DOHH2 (cell line): Measurements from ENCODE around the gene TAF3.

ENCODE experiments used
- H3F3A ChIP-seq: fragments of 200-600 bp; sonication (generic), shearing (Covaris generic); 2 replicates; pipeline ENCODE4 v1.6.0; 2016; ENCODE audit warnings: antibody characterized with exemption, mild to moderate bottlenecking; ENCODE audit not compliant: control insufficient read depth, insufficient read depth
- H3K27ac ChIP-seq: fragments of 200-600 bp; sonication (generic); 2 replicates; pipeline ENCODE4 v1.5.1; 2014; ENCODE audit warnings: low read depth, mild to moderate bottlenecking, low read length, moderate library complexity
- H3K27me3 ChIP-seq: fragments of 200-600 bp; sonication (generic); 2 replicates; pipeline ENCODE4 v1.6.1; 2014; ENCODE audit warnings: mild to moderate bottlenecking, low read length, mixed read lengths; ENCODE audit not compliant: control insufficient read depth
- H3K36me3 ChIP-seq: fragments of 200-600 bp; sonication (generic); 2 replicates; pipeline ENCODE4 v1.6.1; 2014; ENCODE audit warnings: mild to moderate bottlenecking, low read length, moderate library complexity, mixed read lengths; ENCODE audit not compliant: control insufficient read depth
- H3K4me1 ChIP-seq: fragments of 200-600 bp; sonication (generic); 2 replicates; pipeline ENCODE4 v1.6.1; 2014; ENCODE audit warnings: mild to moderate bottlenecking, low read length, mixed read lengths; ENCODE audit not compliant: control insufficient read depth
- H3K4me2 ChIP-seq: fragments of 200-600 bp; sonication (generic); 2 replicates; pipeline ENCODE4 v1.6.0; 2014; ENCODE audit warnings: mild to moderate bottlenecking, low read length, moderate library complexity
- H3K4me3 ChIP-seq: fragments of 200-600 bp; sonication (generic); 2 replicates; pipeline ENCODE4 v1.5.1; 2014; ENCODE audit warnings: mild to moderate bottlenecking, low read length, mixed read lengths
- H3K79me2 ChIP-seq: fragments of 200-600 bp; sonication (generic); 2 replicates; pipeline ENCODE4 v1.6.1; 2014; ENCODE audit warnings: mild to moderate bottlenecking, low read length, mixed read lengths; ENCODE audit not compliant: control insufficient read depth
- H3K9me2 ChIP-seq: fragments of 200-600 bp; sonication (generic); replicated peaks from 2 replicates; pipeline ENCODE4 v1.6.1; 2014; ENCODE audit warnings: mild to moderate bottlenecking, low read length, mixed read lengths; ENCODE audit not compliant: control insufficient read depth
- H3K9me3 ChIP-seq: fragments of 200-600 bp; sonication (generic); 2 replicates; pipeline ENCODE4 v1.6.1; 2014; ENCODE audit warnings: antibody characterized with exemption, low read length, mixed read lengths; ENCODE audit not compliant: control insufficient read depth, insufficient read depth
- H4K20me1 ChIP-seq: fragments of 200-600 bp; sonication (generic); 2 replicates; pipeline ENCODE4 v1.6.0; 2014; ENCODE audit warnings: low read depth, mild to moderate bottlenecking, antibody characterized with exemption, low read length, moderate library complexity; ENCODE audit not compliant: control insufficient read depth, insufficient read depth
- CTCF ChIP-seq: fragments of 200-600 bp; sonication (generic); IDR thresholded peaks from one replicate; pipeline ENCODE4 v1.5.1; 2014; ENCODE audit warnings: antibody characterized with exemption, mild to moderate bottlenecking, low read depth, low read length; ENCODE audit not compliant: poor library complexity, severe bottlenecking
- EZH2phosphoT487 ChIP-seq: fragments of 200-600 bp; sonication (generic); IDR thresholded peaks from 2 replicates; pipeline ENCODE4 v1.6.1; 2017; ENCODE audit warnings: borderline replicate concordance, mild to moderate bottlenecking, antibody characterized with exemption, low read length, moderate library complexity, mixed read lengths

Gene TAF3

DNA sequence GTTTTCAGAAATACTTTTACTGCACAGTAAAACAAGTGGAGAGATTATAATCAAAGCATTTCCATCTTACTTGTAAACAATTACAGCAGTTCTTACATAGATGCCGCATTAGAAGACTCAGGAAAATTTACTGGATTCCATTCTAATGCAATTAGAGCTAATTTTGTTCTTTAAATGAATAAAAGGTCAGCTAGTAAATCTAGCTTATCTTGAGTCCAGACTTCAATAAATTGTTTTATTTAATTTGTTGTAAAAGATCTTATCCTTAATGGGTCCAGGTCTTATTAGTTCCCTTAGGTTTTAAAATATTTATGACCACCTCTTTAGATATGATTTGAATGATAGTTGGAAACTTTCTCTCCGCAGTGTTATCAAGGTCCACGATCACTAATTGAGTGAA, 166.0 kb downstream of the TAF3 start:
- TF ChIP-seq EZH2phosphoT487 = no peak
- TF ChIP-seq CTCF = no peak
- Histone ChIP-seq H3K79me2 (no peaks in the 10 kb centered on the region), H4K20me1 (no peaks in the 10 kb centered on the region), H3K4me3 (no peak overlapping the region), H3K9me2 (no peaks in the 10 kb centered on the region), H3K9me3 (no peaks in the 10 kb centered on the region), H3F3A (no peaks in the 10 kb centered on the region), H3K27me3 (no peaks in the 10 kb centered on the region), H3K36me3 (no peaks in the 10 kb centered on the region), H3K4me2 (no peak overlapping the region), H3K27ac (no peak overlapping the region), H3K4me1 (no peaks in the 10 kb centered on the region)

DNA sequence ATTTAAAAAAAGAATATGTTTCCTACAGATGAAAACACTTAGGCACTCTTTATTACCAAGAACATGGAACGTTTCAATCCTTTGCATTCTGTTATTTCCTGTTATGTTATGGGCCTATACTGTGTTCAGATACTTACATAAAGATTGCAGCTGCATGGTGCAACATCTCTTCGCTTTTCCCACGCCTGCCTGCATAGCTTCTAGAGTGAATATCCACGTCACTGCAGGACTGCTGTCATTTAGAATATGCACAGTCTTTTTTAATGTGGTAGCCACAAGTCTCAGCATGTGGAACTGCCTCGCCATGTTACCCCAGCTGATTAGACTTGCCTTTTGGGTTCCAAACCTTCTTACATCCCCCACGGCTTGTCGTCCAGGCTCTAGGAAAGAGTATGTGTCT, 166.6 kb downstream of the TAF3 start:
- TF ChIP-seq EZH2phosphoT487 = no peak
- TF ChIP-seq CTCF = no peak
- Histone ChIP-seq H3K36me3 (no peaks in the 10 kb centered on the region), H3K27me3 (no peaks in the 10 kb centered on the region), H4K20me1 (no peaks in the 10 kb centered on the region), H3K4me1 (no peaks in the 10 kb centered on the region), H3K9me3 (no peaks in the 10 kb centered on the region), H3F3A (no peaks in the 10 kb centered on the region), H3K4me2 (no peak overlapping the region), H3K9me2 (no peaks in the 10 kb centered on the region; the same call in 1 of the 2 replicates), H3K4me3 (no peak overlapping the region), H3K79me2 (no peaks in the 10 kb centered on the region), H3K27ac (no peak overlapping the region)

GRCh38 chr10:7986851-7987250, 168.5 kb downstream of the TAF3 start:
- Histone ChIP-seq H4K20me1 (no peaks in the 10 kb centered on the region), H3K9me3 (no peaks in the 10 kb centered on the region), H3K36me3 (no peaks in the 10 kb centered on the region), H3K4me3 (no peak overlapping the region), H3K27me3 (no peaks in the 10 kb centered on the region), H3K4me1 (no peaks in the 10 kb centered on the region), H3K79me2 (no peaks in the 10 kb centered on the region), H3F3A (no peaks in the 10 kb centered on the region), H3K4me2 (no peak overlapping the region), H3K27ac (no peak overlapping the region), H3K9me2 (no peaks in the 10 kb centered on the region; the same call in 1 of the 2 replicates)
- TF ChIP-seq EZH2phosphoT487 = no peak
- TF ChIP-seq CTCF = no peak

DNA sequence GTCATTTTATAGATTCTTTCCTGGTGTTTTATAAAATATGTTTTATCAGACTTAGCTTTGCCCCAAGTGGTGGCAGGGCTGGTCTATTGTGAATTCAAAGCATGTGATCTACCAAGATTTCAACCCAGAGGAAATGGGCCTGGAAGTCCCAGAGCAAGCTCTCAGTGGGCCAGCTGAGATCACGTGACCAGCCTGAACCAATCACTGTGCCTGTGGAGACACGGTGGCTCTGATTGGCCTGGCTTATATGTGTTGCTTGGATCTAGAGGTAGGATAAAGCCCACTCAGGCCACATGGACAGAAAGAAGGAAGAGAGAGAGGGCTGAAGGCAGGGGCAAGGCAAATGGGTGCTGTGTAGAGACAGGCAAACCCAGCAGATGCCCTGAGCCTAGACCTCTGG, 170.7 kb downstream of the TAF3 start:
- no peaks in the 10 kb centered on the region for H3K9me3 ChIP-seq
- H3K27ac ChIP-seq = no peak overlapping the region
- H3K27me3 ChIP-seq = no peaks in the 10 kb centered on the region
- no peaks in the 10 kb centered on the region for H3F3A ChIP-seq
- TF ChIP-seq CTCF = no peak
- TF ChIP-seq EZH2phosphoT487 = no peak
- no peaks in the 10 kb centered on the region for H3K79me2 ChIP-seq
- no peaks in the 10 kb centered on the region for H4K20me1 ChIP-seq
- H3K9me2 ChIP-seq = no peaks in the 10 kb centered on the region; the same call in 1 of the 2 replicates
- no peak overlapping the region for H3K4me2 ChIP-seq
- H3K36me3 ChIP-seq = no peaks in the 10 kb centered on the region
- H3K4me3 ChIP-seq = no peak overlapping the region
- H3K4me1 ChIP-seq = no peaks in the 10 kb centered on the region
